ENCODE data around the gene ATP5F1E. TPM values are rescaled to one million over a fixed set of nuclear protein-coding genes. Genes with fewer than 3 reads are reported as not detected.

ATP5F1E gene
- total and polyA plus RNA-seq, 2 of the 4 experiments (the other 2 are of a cell fraction): 3.8 to 34.5 TPM

- ATAC-seq (ENCODE audit: low read depth): no peak
- WGBS, 2 experiments (ENCODE audit: extremely low coverage in 2 of 2, insufficient read length in 1 of 2): 98% methylated on average over 7 of the region's 24 CpGs; no CpG with 5 or more reads in 1 of the 2 experiments
These were observed 34.9 kb downstream of the ATP5F1E start for GRCh38 chr20:58997141-58997770.

More at GRCh38 chr20:58997141-58997770, 34.9 kb downstream of the ATP5F1E start:
- Histone ChIP-seq H4K5ac (ENCODE audit: low read depth, low read length) (no peak overlapping the region), H2BK15ac (ENCODE audit: low read depth, low read length) (no peak overlapping the region), H2AK9ac (replicated peaks; ENCODE audit: low read depth, low read length, poor library complexity) (no peak overlapping the region), H3K18ac (ENCODE audit: low read depth, low read length) (no peak overlapping the region), H4K20me1 (ENCODE audit: insufficient read depth, low read length) (peaks cover 11% of the 10 kb centered on the region), H2BK5ac (ENCODE audit: low read depth, low read length, poor library complexity, severe bottlenecking) (no peak overlapping the region), H3K23ac (ENCODE audit: low read depth, low read length) (no peak overlapping the region), H3K79me1 (ENCODE audit: low read depth in 1 of 2, low read length in 2 of 2) (peaks cover 8 to 32% of the 10 kb centered on the region in 2 experiments; a peak in 2 of 4 replicates), H2BK120ac (ENCODE audit: low read depth, low read length) (no peak overlapping the region), H3K9me3 (ENCODE audit: control insufficient read depth, insufficient read depth, low read length) (no peaks in the 10 kb centered on the region), H3K27me3 (ENCODE audit: control insufficient read depth, insufficient read depth, low read length) (no peaks in the 10 kb centered on the region), H3K9ac (ENCODE audit: low read depth, low read length) (no peak overlapping the region), H2AFZ (replicated peaks; ENCODE audit: low read length, poor library complexity) (no peak overlapping the region), H3K36me3 (ENCODE audit: control insufficient read depth, insufficient read depth, low read length) (peaks cover 55% of the 10 kb centered on the region), H2AK5ac (ENCODE audit: low read depth, low read length) (no peak overlapping the region), H3K9me1 (ENCODE audit: insufficient read depth, low read length) (peaks cover 17% of the 10 kb centered on the region), H3K4me2 (ENCODE audit: low read depth, low read length) (no peak overlapping the region), H3K27ac (ENCODE audit: insufficient read depth, low read length) (no peak overlapping the region), H2BK20ac (ENCODE audit: low read depth, low read length) (no peak overlapping the region), H3K56ac (ENCODE audit: extremely low read depth, insufficient read depth, low read length) (no peak overlapping the region), H3K4ac (ENCODE audit: low read depth, low read length) (no peak overlapping the region), H3K4me1 (ENCODE audit: control insufficient read depth, insufficient read depth, low read length) (0 out of 2 replicates have a peak, but pooled peaks cover 3% of the 10 kb centered on the region), H4K91ac (ENCODE audit: insufficient read depth, low read depth, low read length) (no peak overlapping the region), H3K14ac (replicated peaks; ENCODE audit: low read depth, low read length) (no peak overlapping the region), H4K8ac (ENCODE audit: low read depth in 2 of 2, low read length in 2 of 2) (no peak overlapping the region), H3K4me3 (ENCODE audit: insufficient read depth, low read depth, low read length) (no peak overlapping the region)
- no TSS peak for BruUV-seq (replicated peaks)
- ChIA-PET CTCF (no interaction called here), POLR2A (ENCODE audit: unreplicated experiment) (no interaction called here)
- TF ChIP-seq, protein P1, sequence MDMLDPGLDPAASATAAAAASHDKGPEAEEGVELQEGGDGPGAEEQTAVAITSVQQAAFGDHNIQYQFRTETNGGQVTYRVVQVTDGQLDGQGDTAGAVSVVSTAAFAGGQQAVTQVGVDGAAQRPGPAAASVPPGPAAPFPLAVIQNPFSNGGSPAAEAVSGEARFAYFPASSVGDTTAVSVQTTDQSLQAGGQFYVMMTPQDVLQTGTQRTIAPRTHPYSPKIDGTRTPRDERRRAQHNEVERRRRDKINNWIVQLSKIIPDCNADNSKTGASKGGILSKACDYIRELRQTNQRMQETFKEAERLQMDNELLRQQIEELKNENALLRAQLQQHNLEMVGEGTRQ (IDR thresholded peaks at IDR 0.05; ENCODE audit: low read depth, low read length): no peak
- TF ChIP-seq MXI1 (IDR thresholded peaks at IDR 0.05; ENCODE audit: borderline replicate concordance, low read depth, low read length) (no peak), FOS (IDR thresholded peaks at IDR 0.05; ENCODE audit: low read depth, low read length) (no peak), RCOR1 (IDR thresholded peaks at IDR 0.05; ENCODE audit: insufficient replicate concordance, low read length) (no peak), NFE2L2 (IDR thresholded peaks at IDR 0.05; ENCODE audit: low read depth, low read length) (no peak), POLR2A (IDR thresholded peaks at IDR 0.05; ENCODE audit: low read depth, low read length) (no peak), MAZ (IDR thresholded peaks at IDR 0.05; ENCODE audit: borderline replicate concordance, low read depth, low read length) (no peak), CHD1 (IDR thresholded peaks at IDR 0.05; ENCODE audit: low read depth, low read length) (no peak), BHLHE40 (IDR thresholded peaks at IDR 0.05; ENCODE audit: low read depth, low read length) (no peak), MAFK (IDR thresholded peaks at IDR 0.05; ENCODE audit: low read depth, low read length) (no peak), CEBPB (IDR thresholded peaks at IDR 0.05; ENCODE audit: low read depth, low read length) (no peak), RFX5 (IDR thresholded peaks at IDR 0.05; ENCODE audit: low read depth, low read length) (no peak)
- TF ChIP-seq, protein P2, sequence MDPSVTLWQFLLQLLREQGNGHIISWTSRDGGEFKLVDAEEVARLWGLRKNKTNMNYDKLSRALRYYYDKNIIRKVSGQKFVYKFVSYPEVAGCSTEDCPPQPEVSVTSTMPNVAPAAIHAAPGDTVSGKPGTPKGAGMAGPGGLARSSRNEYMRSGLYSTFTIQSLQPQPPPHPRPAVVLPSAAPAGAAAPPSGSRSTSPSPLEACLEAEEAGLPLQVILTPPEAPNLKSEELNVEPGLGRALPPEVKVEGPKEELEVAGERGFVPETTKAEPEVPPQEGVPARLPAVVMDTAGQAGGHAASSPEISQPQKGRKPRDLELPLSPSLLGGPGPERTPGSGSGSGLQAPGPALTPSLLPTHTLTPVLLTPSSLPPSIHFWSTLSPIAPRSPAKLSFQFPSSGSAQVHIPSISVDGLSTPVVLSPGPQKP (IDR thresholded peaks at IDR 0.05; ENCODE audit: borderline replicate concordance, low read depth, low read length): no peak
- TF ChIP-seq, protein P3, sequence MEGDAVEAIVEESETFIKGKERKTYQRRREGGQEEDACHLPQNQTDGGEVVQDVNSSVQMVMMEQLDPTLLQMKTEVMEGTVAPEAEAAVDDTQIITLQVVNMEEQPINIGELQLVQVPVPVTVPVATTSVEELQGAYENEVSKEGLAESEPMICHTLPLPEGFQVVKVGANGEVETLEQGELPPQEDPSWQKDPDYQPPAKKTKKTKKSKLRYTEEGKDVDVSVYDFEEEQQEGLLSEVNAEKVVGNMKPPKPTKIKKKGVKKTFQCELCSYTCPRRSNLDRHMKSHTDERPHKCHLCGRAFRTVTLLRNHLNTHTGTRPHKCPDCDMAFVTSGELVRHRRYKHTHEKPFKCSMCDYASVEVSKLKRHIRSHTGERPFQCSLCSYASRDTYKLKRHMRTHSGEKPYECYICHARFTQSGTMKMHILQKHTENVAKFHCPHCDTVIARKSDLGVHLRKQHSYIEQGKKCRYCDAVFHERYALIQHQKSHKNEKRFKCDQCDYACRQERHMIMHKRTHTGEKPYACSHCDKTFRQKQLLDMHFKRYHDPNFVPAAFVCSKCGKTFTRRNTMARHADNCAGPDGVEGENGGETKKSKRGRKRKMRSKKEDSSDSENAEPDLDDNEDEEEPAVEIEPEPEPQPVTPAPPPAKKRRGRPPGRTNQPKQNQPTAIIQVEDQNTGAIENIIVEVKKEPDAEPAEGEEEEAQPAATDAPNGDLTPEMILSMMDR (conservative IDR thresholded peaks at IDR 0.05; ENCODE audit: low read depth, low read length): no peak
- intact Hi-C loops (cut with micrococcal nuclease) (no loop called here), dilution Hi-C loops (cut with HindIII; ENCODE audit: low sequenced_read_pairs, unreplicated experiment) (no loop called here), in situ Hi-C loops (cut with MboI; ENCODE audit: low sequenced_read_pairs) (no loop called here)
- DNase-seq: no peak
